Measurements from ENCODE around the gene TMEM109. TPM values are rescaled to one million over a fixed set of nuclear protein-coding genes. Genes with fewer than 3 reads are reported as not detected.

The TMEM109 gene
- total RNA-seq, 6 experiments from 2014 or later, result 29.0 to 40.9 (median 34.1) TPM

DNA sequence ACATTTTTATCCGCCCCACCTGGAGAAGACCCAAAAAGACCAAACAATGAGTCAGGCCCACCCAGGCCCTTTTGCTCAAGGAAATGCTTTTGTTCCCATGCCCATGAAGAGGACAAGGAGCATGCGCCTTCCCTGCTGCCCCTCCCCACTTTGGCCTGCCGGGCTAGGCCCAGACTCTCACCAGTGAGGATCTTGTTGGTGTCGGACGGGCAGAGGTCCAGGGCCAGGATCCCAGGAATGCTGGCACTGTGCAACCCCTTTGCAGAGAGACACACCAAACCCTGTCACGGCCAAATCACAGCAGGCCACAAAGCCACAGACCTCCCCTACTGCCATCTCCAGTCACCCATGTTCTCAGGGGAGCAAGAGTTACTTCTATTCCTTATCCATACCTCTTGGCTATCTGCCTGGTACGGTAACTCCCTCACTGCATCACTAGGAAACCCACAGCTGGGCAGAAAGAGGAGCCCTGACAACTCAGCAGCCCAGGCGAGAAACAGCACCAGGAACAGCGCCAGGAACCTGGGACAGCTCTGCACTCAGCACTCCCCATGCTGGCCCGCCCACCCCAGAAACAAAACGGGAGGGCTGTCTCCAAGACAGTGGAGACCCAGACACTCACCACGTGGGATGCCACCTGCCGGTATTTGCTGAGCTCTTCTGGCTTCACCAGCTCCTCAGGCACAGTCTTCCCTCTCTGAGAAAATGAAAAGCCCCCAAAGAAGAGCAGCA, 13.1 kb upstream of the TMEM109 start:
- Histone ChIP-seq H3K4me3 (no peak overlapping the region), H3K4me1 (peaks cover 0 to 18% (median 8%) of the 10 kb centered on the region in 4 donors), H3K27me3 (no peaks in the 10 kb centered on the region), H3K27ac (no peak overlapping the region), H3K9me3 (no peaks in the 10 kb centered on the region), H3K36me3 (peaks cover 9 to 78% (median 41%) of the 10 kb centered on the region in 4 donors)
- TF ChIP-seq, protein P1, sequence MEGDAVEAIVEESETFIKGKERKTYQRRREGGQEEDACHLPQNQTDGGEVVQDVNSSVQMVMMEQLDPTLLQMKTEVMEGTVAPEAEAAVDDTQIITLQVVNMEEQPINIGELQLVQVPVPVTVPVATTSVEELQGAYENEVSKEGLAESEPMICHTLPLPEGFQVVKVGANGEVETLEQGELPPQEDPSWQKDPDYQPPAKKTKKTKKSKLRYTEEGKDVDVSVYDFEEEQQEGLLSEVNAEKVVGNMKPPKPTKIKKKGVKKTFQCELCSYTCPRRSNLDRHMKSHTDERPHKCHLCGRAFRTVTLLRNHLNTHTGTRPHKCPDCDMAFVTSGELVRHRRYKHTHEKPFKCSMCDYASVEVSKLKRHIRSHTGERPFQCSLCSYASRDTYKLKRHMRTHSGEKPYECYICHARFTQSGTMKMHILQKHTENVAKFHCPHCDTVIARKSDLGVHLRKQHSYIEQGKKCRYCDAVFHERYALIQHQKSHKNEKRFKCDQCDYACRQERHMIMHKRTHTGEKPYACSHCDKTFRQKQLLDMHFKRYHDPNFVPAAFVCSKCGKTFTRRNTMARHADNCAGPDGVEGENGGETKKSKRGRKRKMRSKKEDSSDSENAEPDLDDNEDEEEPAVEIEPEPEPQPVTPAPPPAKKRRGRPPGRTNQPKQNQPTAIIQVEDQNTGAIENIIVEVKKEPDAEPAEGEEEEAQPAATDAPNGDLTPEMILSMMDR (IDR thresholded peaks at IDR 0.05), result no peak
- no peak for TF ChIP-seq POLR2A (IDR thresholded peaks at IDR 0.05)
- no CpG with 5 or more reads among the region's 13 CpGs for WGBS (ENCODE audit: insufficient coverage, low coverage, low lambda C conversion rate, missing lambda C conversion rate)
- intact Hi-C loops (cut with DNase I), result loop anchor here in 1 of 2 donors (5.0 kb wide), 1 partner anchor 54 kb away; no protein-coding TSS in a partner anchor
- ATAC-seq (peak in 1 of 4 donors; percentile 8), DNase-seq (no peak)

GRCh38 chr11:60902625-60903024, 11.3 kb upstream of the TMEM109 start:
- H3K27ac ChIP-seq, result no peak overlapping the region
- peaks cover 0 to 18% (median 9%) of the 10 kb centered on the region in 4 donors for H3K4me1 ChIP-seq
- intact Hi-C loops (cut with DNase I), result loop anchor here in 1 of 2 donors (5.0 kb wide), 1 partner anchor 55 kb away; no protein-coding TSS in a partner anchor
- H3K27me3 ChIP-seq, result no peaks in the 10 kb centered on the region
- no peak overlapping the region for H3K4me3 ChIP-seq
- H3K9me3 ChIP-seq, result no peaks in the 10 kb centered on the region
- ATAC-seq, result no peak
- H3K36me3 ChIP-seq, result peaks cover 5 to 60% (median 28%) of the 10 kb centered on the region in 4 donors
- WGBS (ENCODE audit: insufficient coverage, low coverage, low lambda C conversion rate, missing lambda C conversion rate), result 87% methylated on average over 8 of the region's 11 CpGs
- DNase-seq, result no peak
- TF ChIP-seq, protein P1 (IDR thresholded peaks at IDR 0.05), result no peak
- TF ChIP-seq POLR2A (IDR thresholded peaks at IDR 0.05), result no peak

GRCh38 chr11:60905047-60905446, 8.9 kb upstream of the TMEM109 start:
- Histone ChIP-seq H3K27ac (peak overlapping the region in 1 of 3 donors; percentile 91), H3K4me3 (peak overlapping the region; percentile 75 to 100 (median 99)), H3K9me3 (no peaks in the 10 kb centered on the region), H3K27me3 (no peaks in the 10 kb centered on the region), H3K36me3 (peaks cover 0 to 37% (median 12%) of the 10 kb centered on the region in 4 donors), H3K4me1 (peaks cover 0 to 16% (median 7%) of the 10 kb centered on the region in 4 donors)
- no peak for TF ChIP-seq POLR2A (IDR thresholded peaks at IDR 0.05)
- TF ChIP-seq, protein P1 (IDR thresholded peaks at IDR 0.05), result no peak
- intact Hi-C loops (cut with DNase I), result no loop called here
- DNase-seq (no peak), ATAC-seq (no peak)
- WGBS (ENCODE audit: insufficient coverage, low coverage, low lambda C conversion rate, missing lambda C conversion rate), result 59% methylated on average over 6 of the region's 6 CpGs

DNA sequence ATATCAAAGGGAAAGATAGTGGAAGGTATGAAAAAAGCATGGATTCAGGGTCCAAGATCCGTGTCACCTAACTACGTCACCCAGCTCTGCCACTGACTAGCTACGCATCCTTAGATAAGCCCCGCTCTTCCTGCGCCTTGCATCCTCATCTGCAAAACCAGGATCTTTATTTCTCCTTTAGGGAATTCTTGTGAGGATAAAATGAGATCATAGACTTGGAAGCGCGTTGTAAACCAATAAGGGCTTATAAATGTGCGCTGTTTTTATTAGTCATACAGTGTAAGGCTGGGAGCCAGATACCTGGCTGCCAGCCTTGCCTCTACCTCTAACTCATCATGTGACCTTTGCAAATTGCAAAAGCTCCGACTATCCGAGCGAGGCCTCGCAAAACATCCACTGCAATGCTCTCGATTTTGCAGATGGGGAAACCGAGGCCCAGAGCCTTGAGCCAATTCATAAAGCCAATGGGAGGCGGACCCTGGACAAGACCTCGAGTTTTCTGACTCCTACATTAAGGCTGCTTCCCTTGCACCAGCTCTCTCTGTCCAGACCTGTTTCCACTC, 8.3 kb upstream of the TMEM109 start:
- WGBS (ENCODE audit: insufficient coverage, low coverage, low lambda C conversion rate, missing lambda C conversion rate), result 3% methylated on average over 14 of the region's 16 CpGs
- ATAC-seq, result peak; percentile 39 to 56 (median 45)

More for the DNA sequence above, 8.3 kb upstream of the TMEM109 start:
- H3K27me3 ChIP-seq, result no peaks in the 10 kb centered on the region
- H3K9me3 ChIP-seq, result no peaks in the 10 kb centered on the region
- peaks cover 0 to 16% (median 7%) of the 10 kb centered on the region in 4 donors for H3K4me1 ChIP-seq
- intact Hi-C loops (cut with DNase I), result no loop called here
- peak overlapping the region; percentile 75 to 100 (median 99) for H3K4me3 ChIP-seq
- TF ChIP-seq, protein P1 (IDR thresholded peaks at IDR 0.05), result no peak
- no peak for TF ChIP-seq POLR2A (IDR thresholded peaks at IDR 0.05)
- DNase-seq, result no peak
- peak overlapping the region; percentile 78 to 91 (median 88) for H3K27ac ChIP-seq
- peaks cover 0 to 32% (median 10%) of the 10 kb centered on the region in 4 donors for H3K36me3 ChIP-seq
